ENCODE results near the gene NEIL3.

The NEIL3 gene

GRCh38 chr4:177285953-177286352 is 23.7 kb upstream of the NEIL3 start:
- no peak overlapping the region for H3K4me3 ChIP-seq (replicated peaks; ENCODE audit: low read depth, low read length)
- no peak for DNase-seq (ENCODE audit: extremely low read depth, low read depth)
- no peak for TF ChIP-seq CTCF (IDR thresholded peaks at IDR 0.05; ENCODE audit: low read depth, low read length, missing control alignments)

GRCh38 chr4:177287255-177287654 is 22.4 kb upstream of the NEIL3 start:
- no peak for DNase-seq (ENCODE audit: extremely low read depth, low read depth)
- TF ChIP-seq CTCF (IDR thresholded peaks at IDR 0.05; ENCODE audit: low read depth, low read length, missing control alignments) = no peak
- no peak overlapping the region for H3K4me3 ChIP-seq (replicated peaks; ENCODE audit: low read depth, low read length)

- DNase-seq (ENCODE audit: extremely low read depth, low read depth) = no peak
- TF ChIP-seq CTCF (IDR thresholded peaks at IDR 0.05; ENCODE audit: low read depth, low read length, missing control alignments) = no peak
- no peak overlapping the region for H3K4me3 ChIP-seq (replicated peaks; ENCODE audit: low read depth, low read length)
Observed at GRCh38 chr4:177288335-177288734, 21.3 kb upstream of the NEIL3 start.

- no peak for TF ChIP-seq CTCF (IDR thresholded peaks at IDR 0.05; ENCODE audit: low read depth, low read length, missing control alignments)
- no peak overlapping the region for H3K4me3 ChIP-seq (replicated peaks; ENCODE audit: low read depth, low read length)
- no peak for DNase-seq (ENCODE audit: extremely low read depth, low read depth)
Observed at GRCh38 chr4:177290780-177291179, 18.9 kb upstream of the NEIL3 start.

- H3K4me3 ChIP-seq (replicated peaks; ENCODE audit: low read depth, low read length) = no peak overlapping the region
- DNase-seq (ENCODE audit: extremely low read depth, low read depth) = no peak
- TF ChIP-seq CTCF (IDR thresholded peaks at IDR 0.05; ENCODE audit: low read depth, low read length, missing control alignments) = no peak
Observed at GRCh38 chr4:177292171-177292570, 17.5 kb upstream of the NEIL3 start.

- no peak for DNase-seq (ENCODE audit: extremely low read depth, low read depth)
- H3K4me3 ChIP-seq (replicated peaks; ENCODE audit: low read depth, low read length) = no peak overlapping the region
- no peak for TF ChIP-seq CTCF (IDR thresholded peaks at IDR 0.05; ENCODE audit: low read depth, low read length, missing control alignments)
Observed at GRCh38 chr4:177293208-177294033, 16.3 kb upstream of the NEIL3 start.

All from HFF-Myc (cell line).